Measurements from ENCODE around the gene SORL1-AS1.
A peak's percentile ranks its signal among the peaks of the same experiment; 100 is the strongest.

The SORL1-AS1 gene

GRCh38 chr11:121476379-121477032, 23.7 kb upstream of the SORL1-AS1 start:
- no peak for DNase-seq (ENCODE audit: low read depth)

- no peak for DNase-seq (ENCODE audit: low read depth)
These were observed 21.9 kb upstream of the SORL1-AS1 start for GRCh38 chr11:121474680-121475079.

GRCh38 chr11:121473064-121473777, 20.5 kb upstream of the SORL1-AS1 start:
- DNase-seq (ENCODE audit: low read depth), result no peak

GRCh38 chr11:121472312-121472711, 19.5 kb upstream of the SORL1-AS1 start:
- no peak for DNase-seq (ENCODE audit: low read depth)

- DNase-seq (ENCODE audit: low read depth), result no peak
These were observed 18.4 kb upstream of the SORL1-AS1 start for GRCh38 chr11:121471167-121471566.

GRCh38 chr11:121469910-121470309, 17.1 kb upstream of the SORL1-AS1 start:
- no peak for DNase-seq (ENCODE audit: low read depth)

GRCh38 chr11:121467965-121468364, 15.2 kb upstream of the SORL1-AS1 start:
- DNase-seq (ENCODE audit: low read depth), result no peak

GRCh38 chr11:121467471-121467870, 14.7 kb upstream of the SORL1-AS1 start:
- no peak for DNase-seq (ENCODE audit: low read depth)

GRCh38 chr11:121466063-121466794, 13.5 kb upstream of the SORL1-AS1 start:
- DNase-seq (ENCODE audit: low read depth), result peak; percentile 97

- DNase-seq (ENCODE audit: low read depth), result no peak
These were observed 12.9 kb upstream of the SORL1-AS1 start for GRCh38 chr11:121465709-121466062.

- DNase-seq (ENCODE audit: low read depth), result peak; percentile 95
These were observed 11.7 kb upstream of the SORL1-AS1 start for GRCh38 chr11:121464352-121464946.

- no peak for DNase-seq (ENCODE audit: low read depth)
These were observed 11.0 kb upstream of the SORL1-AS1 start for GRCh38 chr11:121463689-121464335.

GRCh38 chr11:121461843-121462242, 9.1 kb upstream of the SORL1-AS1 start:
- DNase-seq (ENCODE audit: low read depth), result no peak

- DNase-seq (ENCODE audit: low read depth), result no peak
These were observed 8.3 kb upstream of the SORL1-AS1 start for GRCh38 chr11:121460941-121461514.

- DNase-seq (ENCODE audit: low read depth), result no peak
These were observed 6.7 kb upstream of the SORL1-AS1 start for GRCh38 chr11:121459413-121460017.

GRCh38 chr11:121458551-121458950, 5.8 kb upstream of the SORL1-AS1 start:
- no peak for DNase-seq (ENCODE audit: low read depth)

GRCh38 chr11:121456816-121457431, 4.2 kb upstream of the SORL1-AS1 start:
- no peak for DNase-seq (ENCODE audit: low read depth)

GRCh38 chr11:121456151-121456550, 3.4 kb upstream of the SORL1-AS1 start:
- no peak for DNase-seq (ENCODE audit: low read depth)

- DNase-seq (ENCODE audit: low read depth), result no peak
These were observed 2.3 kb upstream of the SORL1-AS1 start for GRCh38 chr11:121455115-121455514.

- DNase-seq (ENCODE audit: low read depth), result no peak
These were observed 977 bp upstream of the SORL1-AS1 start for GRCh38 chr11:121453589-121454299.

Measured in Daoy (cell line).